K562 (cell line): ENCODE data around the gene CCR6. TPM values are rescaled to one million over a fixed set of nuclear protein-coding genes. Genes with fewer than 3 reads are reported as not detected.

ENCODE experiments used
- ATF1 ChIP-seq, 2 experiments: fragments of 450-650 bp in 1 of 2; IDR thresholded peaks; 2 replicates each; pipeline ENCODE4 v1.6.1; 2016; ENCODE audit warnings: missing compliant biosample characterization in 1 of 2, missing genetic modification characterization in 1 of 2
- CBX2 ChIP-seq: fragments of 200-600 bp; sonication (generic); IDR thresholded peaks from one replicate; pipeline ENCODE4 v1.6.1; 2012; ENCODE audit warnings: mild to moderate bottlenecking, low read length, inconsistent platforms; ENCODE audit not compliant: insufficient read depth, poor library complexity, severe bottlenecking
- CHD1 ChIP-seq: fragments of 200-600 bp; sonication (generic); IDR thresholded peaks from one replicate; pipeline ENCODE4 v1.6.1; 2012; ENCODE audit warnings: mild to moderate bottlenecking, moderate library complexity, low read length, inconsistent platforms
- CREB1 ChIP-seq, 2 experiments: sonication (generic) in 1 of 2; formaldehyde crosslinking in 1 of 2; IDR thresholded peaks; 2 replicates each; pipeline versions ENCODE4 v1.6.1 to v1.8.0; 2012 to 2022; ENCODE audit warnings: inconsistent platforms in 1 of 2, mild to moderate bottlenecking in 1 of 2, missing genetic modification reagents in 1 of 2, moderate library complexity in 1 of 2
- DIDO1 ChIP-seq: fragments of 450-650 bp; IDR thresholded peaks from 2 replicates; pipeline ENCODE4 v1.6.1; 2016; ENCODE audit warnings: low read depth, missing biosample characterization, missing genetic modification characterization
- GTF3C2 ChIP-seq: IDR thresholded peaks from 3 replicates; pipeline ENCODE4 v1.6.1; 2011; ENCODE audit warnings: borderline replicate concordance, mild to moderate bottlenecking, moderate library complexity; ENCODE audit not compliant: insufficient read length; ENCODE audit errors: extremely low read depth
- HINFP ChIP-seq: fragments of 450-650 bp; conservative IDR thresholded peaks from 2 replicates; pipeline ENCODE4 v1.6.1; 2016; ENCODE audit warnings: missing genetic modification characterization, low read depth, mild to moderate bottlenecking, control low read depth, missing compliant biosample characterization
- HMBOX1 ChIP-seq: sonication (generic); IDR thresholded peaks from 2 replicates; pipeline ENCODE4 v1.6.1; 2016
- HMGN3 ChIP-seq: IDR thresholded peaks from 2 replicates; pipeline ENCODE4 v1.6.1; 2011; ENCODE audit warnings: borderline replicate concordance, low read depth, mild to moderate bottlenecking, mixed read lengths, low read length; ENCODE audit not compliant: insufficient read length; ENCODE audit errors: extremely low read depth
- MTA1 ChIP-seq: fragments of 450-650 bp; IDR thresholded peaks from 2 replicates; pipeline ENCODE4 v1.6.1; 2017; ENCODE audit warnings: borderline replicate concordance
- POU5F1 ChIP-seq: fragments of 150-350 bp; IDR thresholded peaks from 2 replicates; pipeline ENCODE4 v1.6.1; 2014; ENCODE audit warnings: borderline replicate concordance, low read length, low read depth, mild to moderate bottlenecking; ENCODE audit not compliant: partially characterized antibody
- RAD21 ChIP-seq, 2 experiments: fragments of 250-450 bp in 1 of 2; fragments of 450-650 bp in 1 of 2; sonication (Bioruptor Pico) in 1 of 2; formaldehyde crosslinking in 1 of 2; IDR thresholded peaks in 1 of 2; conservative IDR thresholded peaks in 1 of 2; 2 replicates each; pipeline versions ENCODE4 v1.4.0 to v1.8.0; 2020 to 2022; ENCODE audit warnings: mild to moderate bottlenecking in 2 of 2, moderate library complexity in 1 of 2
- SREBF1 ChIP-seq: fragments of 150-350 bp; IDR thresholded peaks from 2 replicates; pipeline ENCODE4 v1.6.1; 2014; ENCODE audit warnings: antibody characterized with exemption, low read depth, low read length, borderline replicate concordance
- SREBF2 ChIP-seq: sonication (generic); formaldehyde crosslinking; IDR thresholded peaks from 2 replicates; pipeline ENCODE4 v1.4.0; 2020; ENCODE audit warnings: mild to moderate bottlenecking, missing genetic modification reagents
- TAF15 ChIP-seq: fragments of 200-400 bp; formaldehyde crosslinking; IDR thresholded peaks from 2 replicates; pipeline ENCODE4 v1.6.1; 2017; ENCODE audit warnings: mild to moderate bottlenecking, low read depth, low read length, moderate library complexity
- TRIM28 ChIP-seq: fragments of 450-650 bp; IDR thresholded peaks from 2 replicates; pipeline ENCODE4 v1.6.1; 2017
- ZBTB43 ChIP-seq: sonication (generic); formaldehyde crosslinking; IDR thresholded peaks from 2 replicates; pipeline ENCODE4 v1.8.0; 2023; ENCODE audit warnings: mild to moderate bottlenecking, missing genetic modification reagents
- ZNF174 ChIP-seq: fragments of 250-450 bp; sonication (Bioruptor Pico); IDR thresholded peaks from 2 replicates; pipeline ENCODE4 v1.4.0; 2020; ENCODE audit warnings: mild to moderate bottlenecking
- ZNF212 ChIP-seq: fragments of 450-650 bp; formaldehyde crosslinking; IDR thresholded peaks from 2 replicates; pipeline ENCODE4 v1.4.0; 2020; ENCODE audit warnings: mild to moderate bottlenecking
- ZNF263 ChIP-seq: sonication (generic); formaldehyde crosslinking; IDR thresholded peaks from 2 replicates; pipeline ENCODE4 v1.8.0; 2022; ENCODE audit warnings: mild to moderate bottlenecking, missing genetic modification reagents, borderline replicate concordance
- ZNF324 ChIP-seq: fragments of 250-450 bp; sonication (Bioruptor Pico); IDR thresholded peaks from 2 replicates; pipeline ENCODE4 v1.4.0; 2020; ENCODE audit warnings: mild to moderate bottlenecking
- ZSCAN29 ChIP-seq: fragments of 450-650 bp; IDR thresholded peaks from 2 replicates; pipeline ENCODE4 v1.6.1; 2017
- polyA plus RNA-seq, 8 experiments: library from polyadenylated mRNA; depleted of rRNA in 4 of 8; stranded (reverse) in 5 of 8; unstranded in 3 of 8; fragments of >200 nt; fragmentation: Nextera tagmentation in 2 of 8; fragmentation: Illumina TruSeq in 1 of 8; extraction: Ambion mirVana in 2 of 8; extraction: Trizol in 1 of 8; gene quantifications; 2 replicates each; pipeline versions ENCODE4 v1.2.1 to v1.2.3, GENCODE V29; 2011 to 2014; ENCODE audit warnings: inconsistent platforms in 1 of 8, missing spikeins in 1 of 8
- total RNA-seq, 7 experiments: library from RNA; depleted of rRNA in 6 of 7; stranded (reverse); fragments of >200 nt in 6 of 7; fragmentation: Illumina TruSeq in 2 of 7; extraction: Trizol in 2 of 7; gene quantifications; 2 replicates each; pipeline versions ENCODE4 v1.2.1 to v1.2.3, GENCODE V29; 2011 to 2021; ENCODE audit warnings: low replicate concordance in 1 of 7

CCR6 gene
- total and polyA plus RNA-seq, 9 of the 15 experiments (the other 6 are each of a cell fraction or from before 2014, with no cell fraction given) = not detected

GRCh38 chr6:167100241-167100674 is 22.6 kb upstream of the CCR6 start (continued):
- no peak for TF ChIP-seq TAF15
- no peak for TF ChIP-seq HMBOX1
- TF ChIP-seq MTA1 = no peak
- TF ChIP-seq ATF1 (CRISPR knock-in tag; IDR thresholded peaks at IDR 0.05) = no peak
- peak; percentile 42 for TF ChIP-seq ATF1 (tag; IDR thresholded peaks at IDR 0.05)
- TF ChIP-seq HMGN3 = no peak
- no peak for TF ChIP-seq SREBF1
- no peak for TF ChIP-seq ZNF174
- TF ChIP-seq RAD21 (CRISPR knock-in tag; conservative IDR thresholded peaks at IDR 0.05 in 1 of 2, IDR thresholded peaks at IDR 0.05 in 1 of 2) = no peak
- no peak for TF ChIP-seq TRIM28
- TF ChIP-seq ZNF324 = 0 out of 2 replicates have a peak, but pooled peaks have one; percentile 29
- no peak for TF ChIP-seq CBX2
- no peak for TF ChIP-seq ZBTB43 (CRISPR knock-in tag)
- no peak for TF ChIP-seq ZSCAN29
- TF ChIP-seq GTF3C2 = no peak
- TF ChIP-seq CHD1 = no peak
- TF ChIP-seq HINFP = no peak
- TF ChIP-seq ZNF263 (CRISPR knock-in tag) = no peak
- TF ChIP-seq SREBF2 (CRISPR knock-in tag) = no peak
- no peak for TF ChIP-seq POU5F1
- no peak for TF ChIP-seq ZNF212
- peak; percentile 32; the same call in 1 of the 2 replicates for TF ChIP-seq DIDO1 (tag)
- TF ChIP-seq CREB1 (IDR thresholded peaks at IDR 0.05) = peak; percentile 49
- TF ChIP-seq CREB1 (CRISPR knock-in tag; IDR thresholded peaks at IDR 0.05) = peak; percentile 29; the same call in 1 of the 2 replicates
